Right forelimb (tissue), 1 donor: Measurements from ENCODE around the gene MAPK10.
"Not testable (repeated sequence)": the region's sequence is repeated elsewhere in the genome, so short reads cannot be mapped to it uniquely, and the experiment has no call there.

Experiments used
- DNase-seq: peaks from one replicate; pipeline ENCODE4 v3.0.0-alpha.2; 2018

The MAPK10 gene

GRCh38 chr4:86021671-86022070 lies 338.2 kb downstream of the MAPK10 start:
- DNase-seq = not testable (repeated sequence)

- no peak for DNase-seq
Observed at GRCh38 chr4:86019906-86020305, 339.9 kb downstream of the MAPK10 start.

GRCh38 chr4:86019362-86019761 lies 340.5 kb downstream of the MAPK10 start:
- no peak for DNase-seq

- DNase-seq = no peak
Observed at GRCh38 chr4:86015412-86016350, 344.2 kb downstream of the MAPK10 start.

- no peak for DNase-seq
Observed at GRCh38 chr4:86014599-86014998, 345.3 kb downstream of the MAPK10 start.

- no peak for DNase-seq
Observed at GRCh38 chr4:86013621-86014020, 346.2 kb downstream of the MAPK10 start.

GRCh38 chr4:86011117-86011516 lies 348.7 kb downstream of the MAPK10 start:
- DNase-seq = no peak

GRCh38 chr4:86007042-86007441 lies 352.8 kb downstream of the MAPK10 start:
- no peak for DNase-seq

- DNase-seq = no peak
Observed at GRCh38 chr4:86006057-86006456, 353.8 kb downstream of the MAPK10 start.

GRCh38 chr4:86004030-86004429 lies 355.8 kb downstream of the MAPK10 start:
- no peak for DNase-seq

GRCh38 chr4:86001591-86001990 lies 358.3 kb downstream of the MAPK10 start:
- no peak for DNase-seq

- DNase-seq = no peak
Observed at GRCh38 chr4:85995361-85995760, 364.5 kb downstream of the MAPK10 start.

GRCh38 chr4:85994576-85994975 lies 365.3 kb downstream of the MAPK10 start:
- DNase-seq = no peak

- no peak for DNase-seq
Observed at GRCh38 chr4:85993641-85994040, 366.2 kb downstream of the MAPK10 start.

- no peak for DNase-seq
Observed at GRCh38 chr4:85986266-85986665, 373.6 kb downstream of the MAPK10 start.

GRCh38 chr4:85979276-85979675 lies 380.6 kb downstream of the MAPK10 start:
- DNase-seq = no peak

GRCh38 chr4:85970535-85970934 lies 389.3 kb downstream of the MAPK10 start:
- no peak for DNase-seq

GRCh38 chr4:85968945-85969819 lies 390.7 kb downstream of the MAPK10 start:
- DNase-seq = no peak

GRCh38 chr4:85967872-85968271 lies 392.0 kb downstream of the MAPK10 start:
- no peak for DNase-seq

GRCh38 chr4:85966373-85966772 lies 393.5 kb downstream of the MAPK10 start:
- no peak for DNase-seq

- DNase-seq = no peak
Observed at GRCh38 chr4:85965529-85965928, 394.3 kb downstream of the MAPK10 start.

- DNase-seq = not testable (repeated sequence)
Observed at GRCh38 chr4:85965017-85965416, 394.8 kb downstream of the MAPK10 start.

- no peak for DNase-seq
Observed at GRCh38 chr4:85964298-85964697, 395.6 kb downstream of the MAPK10 start.

- DNase-seq = no peak
Observed at GRCh38 chr4:85963231-85963630, 396.6 kb downstream of the MAPK10 start.
